ENCODE measurements around the gene CEBPZ.

DNA sequence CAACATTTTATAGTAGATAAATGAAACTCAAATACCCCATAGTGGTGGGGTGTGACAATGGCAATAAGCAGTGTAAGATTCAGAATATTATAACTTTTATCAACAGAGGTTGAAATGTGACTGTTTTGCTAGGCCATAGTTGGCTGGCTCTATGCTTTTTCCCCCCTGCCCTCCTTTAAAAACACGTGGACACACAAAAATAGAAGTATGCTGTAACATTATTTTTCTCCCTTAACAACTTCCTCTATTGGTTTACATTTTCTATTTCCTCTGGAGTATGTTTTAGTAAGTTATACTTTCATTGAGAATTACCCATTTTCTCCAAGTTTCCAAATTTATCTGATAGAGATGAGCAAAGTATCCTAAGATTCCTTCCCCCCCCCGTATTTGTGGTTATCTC, 31.1 kb upstream of the CEBPZ start:
- no peak for TF ChIP-seq SNAI2 (CRISPR knock-in tag; IDR thresholded peaks at IDR 0.05)
- TF ChIP-seq TCF4 (CRISPR knock-in tag; IDR thresholded peaks at IDR 0.05; ENCODE audit: borderline replicate concordance) = no peak
- no peak for TF ChIP-seq ZNF8 (CRISPR knock-in tag; IDR thresholded peaks at IDR 0.05)
- no peak for TF ChIP-seq TOX (CRISPR knock-in tag; IDR thresholded peaks at IDR 0.05; ENCODE audit: borderline replicate concordance)
- TF ChIP-seq PATZ1 (CRISPR knock-in tag; IDR thresholded peaks at IDR 0.05; ENCODE audit: borderline replicate concordance) = no peak
- TF ChIP-seq ZFP30 (CRISPR knock-in tag; IDR thresholded peaks at IDR 0.05) = no peak
- TF ChIP-seq ARNTL (CRISPR knock-in tag; IDR thresholded peaks at IDR 0.05; ENCODE audit: borderline replicate concordance, low read depth) = no peak
- no peak for TF ChIP-seq CREB5 (CRISPR knock-in tag; IDR thresholded peaks at IDR 0.05; ENCODE audit: low read depth)

Data from SK-N-SH treated with all-trans-retinoic acid at 6 μM for 48 hours (cell line).